Inflammatory macrophage (primary cell): ENCODE measurements around the gene GLTP.

ENCODE experiments used
- DNase-seq, 2 donors: peaks; one replicate each; pipeline ENCODE4 v3.0.0-alpha.2; 2020 to 2022

GLTP gene

GRCh38 chr12:109818905-109819500 is 61.3 kb downstream of the GLTP start:
- DNase-seq: no peak

DNA sequence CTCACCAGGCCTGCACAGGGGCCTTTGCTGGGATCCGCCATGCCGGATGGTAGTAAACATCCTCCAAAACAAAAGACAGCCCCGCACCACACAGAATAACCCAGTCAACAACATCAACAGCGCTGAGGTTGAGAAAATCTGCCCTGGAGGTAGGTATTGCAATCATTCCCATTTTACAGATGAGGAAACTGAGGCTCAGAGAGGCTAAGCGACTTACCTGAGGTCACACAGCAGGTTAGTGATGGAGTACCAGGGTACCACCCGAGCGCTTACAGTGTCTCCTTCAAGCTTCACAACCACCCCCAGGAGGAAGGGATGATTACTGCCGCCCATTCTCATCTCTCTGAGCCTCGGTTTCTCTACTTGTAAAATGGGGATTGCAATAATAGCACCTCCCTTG is 62.1 kb downstream of the GLTP start:
- DNase-seq: no peak

DNA sequence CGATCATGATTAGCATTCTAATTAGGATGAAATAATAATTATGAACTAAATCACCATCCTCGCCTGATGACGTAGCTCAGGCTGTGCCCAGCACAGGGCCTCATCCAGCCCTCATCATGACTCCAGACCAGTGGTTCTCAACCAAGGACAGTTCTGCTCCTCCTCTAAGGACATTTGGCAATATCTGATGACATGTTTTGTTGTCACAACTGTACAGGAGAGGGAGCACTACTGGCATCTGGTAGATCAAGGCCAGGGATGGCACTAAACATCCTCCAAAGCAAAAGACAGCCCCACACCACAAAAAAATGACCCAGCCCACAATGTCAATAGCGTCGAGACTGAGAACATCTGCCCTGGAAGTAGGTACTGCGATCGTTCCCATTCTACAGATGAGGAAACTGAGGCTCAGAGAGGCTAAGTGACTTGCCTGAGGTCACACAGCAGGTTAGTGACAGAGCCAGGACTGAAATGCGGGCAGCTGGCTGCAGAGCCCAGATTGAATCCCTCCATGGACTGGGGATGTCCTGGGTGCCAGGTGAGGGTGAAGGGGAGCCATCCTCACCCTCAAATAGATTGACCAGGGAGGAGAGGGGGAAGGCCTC is 62.6 kb downstream of the GLTP start:
- peak; percentile 40 to 66 for DNase-seq

DNA sequence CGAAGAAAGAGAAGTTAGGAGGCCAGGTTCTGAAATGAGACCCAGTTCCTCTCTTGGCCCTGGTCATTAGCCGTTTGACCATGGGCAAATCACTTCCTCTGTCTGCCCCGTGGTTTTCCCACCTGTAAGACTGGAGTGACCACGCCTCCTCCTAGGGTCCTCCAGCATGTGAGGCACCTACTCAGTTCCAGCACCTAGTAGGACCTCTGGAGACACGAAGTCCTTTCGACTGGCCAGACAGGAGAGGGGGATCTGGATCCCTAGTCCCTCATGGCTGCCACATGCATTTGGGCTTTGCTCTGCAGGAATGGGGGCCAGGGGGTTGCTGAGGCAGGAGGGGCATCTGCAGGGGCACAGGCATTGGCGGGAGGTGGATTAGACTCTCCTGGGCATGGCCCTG is 63.5 kb downstream of the GLTP start:
- DNase-seq: no peak

DNA sequence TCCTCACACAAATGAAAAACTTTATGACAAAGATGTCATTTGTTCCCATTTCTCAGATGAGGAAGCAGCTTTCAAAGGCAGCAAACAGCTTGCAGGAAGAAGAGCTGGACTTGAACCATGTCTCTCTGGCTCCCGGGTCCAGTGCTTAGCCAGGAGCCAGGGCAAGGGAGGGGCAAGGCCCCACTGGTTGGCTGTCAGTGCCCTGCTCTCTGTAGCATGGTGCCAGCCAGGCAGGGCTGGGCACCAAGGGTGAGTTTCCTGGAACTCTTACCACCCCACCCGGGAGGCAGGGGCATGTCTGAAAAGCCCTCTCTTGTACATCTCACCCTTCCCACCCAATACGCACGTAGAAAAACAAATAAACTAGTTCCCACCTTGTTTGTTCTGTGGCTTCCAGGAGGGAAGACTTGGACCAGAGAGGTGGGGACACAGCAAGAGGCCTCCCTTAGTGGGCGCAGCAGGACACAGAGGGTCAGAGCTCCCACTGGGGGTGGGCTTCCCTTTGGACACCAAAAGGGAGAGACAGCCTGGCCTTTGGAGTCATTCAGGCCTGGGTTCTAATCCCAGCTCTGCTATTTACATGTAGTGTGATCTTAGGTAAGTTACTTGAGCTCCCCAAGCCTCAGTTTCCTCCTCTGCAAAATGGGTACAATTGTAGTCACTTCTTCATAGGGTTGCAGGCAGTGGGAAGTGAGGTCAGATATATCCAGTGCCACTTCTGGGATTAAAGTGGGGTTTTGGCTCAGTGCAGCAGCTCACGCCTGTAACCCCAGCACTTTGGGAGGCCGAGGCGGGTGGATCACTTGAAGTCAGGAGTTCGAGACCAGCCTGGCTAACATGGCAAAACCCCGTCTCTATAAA is 64.4 kb downstream of the GLTP start:
- DNase-seq: no peak

- no peak for DNase-seq
Observed at GRCh38 chr12:109815225-109815624, 65.1 kb downstream of the GLTP start.

DNA sequence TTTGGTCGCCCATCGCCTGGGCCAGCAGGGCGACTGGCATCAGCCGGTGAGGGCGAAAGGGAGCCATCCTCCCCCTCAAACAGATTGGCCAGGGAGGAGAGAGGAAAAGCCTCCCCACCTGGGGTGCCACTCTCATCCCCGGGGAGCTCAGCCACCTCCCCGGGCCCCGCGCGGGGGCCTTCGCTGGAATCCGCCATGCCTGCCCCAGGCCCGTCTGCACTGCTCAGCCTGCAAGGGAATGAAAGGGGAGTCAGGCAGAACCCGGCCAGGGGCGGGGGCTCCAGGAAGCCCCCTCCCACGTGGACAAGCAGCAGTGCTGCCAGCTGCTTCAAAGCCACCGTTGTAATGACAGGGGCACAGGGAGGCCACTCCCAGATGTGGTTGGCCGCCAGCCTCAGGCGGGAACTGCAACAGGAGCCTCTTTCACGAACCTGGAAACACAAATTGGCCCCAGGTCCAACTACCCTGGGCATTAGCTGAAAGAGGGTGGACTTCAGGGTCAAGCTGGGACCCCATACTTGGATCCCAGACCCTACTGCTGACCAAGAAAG is 65.7 kb downstream of the GLTP start:
- no peak for DNase-seq

GRCh38 chr12:109813810-109814416 is 66.4 kb downstream of the GLTP start:
- no peak for DNase-seq

GRCh38 chr12:109811624-109811995 is 68.7 kb downstream of the GLTP start:
- no peak for DNase-seq

- no peak for DNase-seq
Observed at GRCh38 chr12:109810954-109811623, 69.3 kb downstream of the GLTP start.

DNA sequence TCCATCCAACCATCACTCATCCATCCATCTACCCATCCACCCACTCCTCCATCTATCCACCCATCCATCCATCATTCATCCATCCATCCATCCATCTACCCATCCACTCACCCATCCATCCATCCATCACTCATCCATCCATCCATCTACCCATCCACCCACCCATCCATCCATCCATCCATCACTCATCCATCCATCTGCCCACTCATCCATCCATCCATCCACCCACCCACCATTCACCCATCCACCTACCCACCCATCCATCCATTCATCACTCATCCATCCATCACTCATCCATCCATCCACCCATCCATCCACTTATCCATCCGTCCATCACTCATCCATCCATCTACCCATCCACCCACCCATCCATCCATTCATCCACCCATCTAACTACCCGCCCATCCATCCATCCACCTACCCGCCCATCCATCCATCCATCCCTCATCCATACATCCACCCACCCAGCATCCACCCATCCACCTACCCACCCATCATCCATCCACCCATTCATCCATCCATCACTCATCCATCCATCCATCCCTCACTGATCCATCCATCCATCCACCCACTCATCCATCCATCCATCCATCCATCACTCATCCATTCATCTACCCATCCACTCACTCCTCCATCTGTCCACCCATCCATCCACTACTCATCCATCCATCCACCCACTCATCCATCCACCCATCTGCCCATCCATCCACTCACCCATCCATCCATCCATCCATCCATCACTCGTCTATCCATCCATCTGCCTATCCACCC is 71.3 kb downstream of the GLTP start:
- no peak for DNase-seq

DNA sequence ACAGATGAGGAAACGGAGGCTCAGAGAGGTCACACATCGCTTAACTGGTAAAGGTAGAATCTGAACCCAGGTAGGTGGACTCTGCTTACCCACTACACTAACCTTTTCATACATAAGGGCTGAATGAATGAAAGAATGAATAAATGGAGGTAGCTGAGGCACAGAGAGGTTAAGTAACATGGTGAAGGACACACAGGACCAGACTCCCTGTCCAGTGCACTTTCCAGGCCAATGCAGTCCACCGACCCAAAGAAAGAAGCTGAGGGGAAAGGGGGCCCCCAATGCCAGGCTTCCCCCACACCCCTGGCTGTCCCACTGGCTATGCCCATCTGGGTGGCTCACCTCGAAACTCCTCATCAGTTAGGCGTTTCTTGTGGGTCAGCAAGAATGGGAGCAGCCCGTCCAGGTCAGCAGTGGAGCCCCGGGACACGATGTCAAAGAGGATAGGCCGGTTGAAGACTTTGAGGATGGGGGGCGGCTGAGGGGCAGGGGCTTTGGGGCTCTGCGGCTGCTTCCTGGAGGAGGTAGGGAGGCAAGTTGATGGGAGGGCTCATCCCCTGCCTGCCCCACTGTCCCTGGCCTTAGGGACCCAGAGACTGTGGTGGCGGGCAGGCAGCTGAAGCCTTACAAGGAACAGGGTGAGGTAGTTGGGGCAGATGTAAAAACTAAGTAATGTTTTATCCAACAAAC is 72.2 kb downstream of the GLTP start:
- no peak for DNase-seq

DNA sequence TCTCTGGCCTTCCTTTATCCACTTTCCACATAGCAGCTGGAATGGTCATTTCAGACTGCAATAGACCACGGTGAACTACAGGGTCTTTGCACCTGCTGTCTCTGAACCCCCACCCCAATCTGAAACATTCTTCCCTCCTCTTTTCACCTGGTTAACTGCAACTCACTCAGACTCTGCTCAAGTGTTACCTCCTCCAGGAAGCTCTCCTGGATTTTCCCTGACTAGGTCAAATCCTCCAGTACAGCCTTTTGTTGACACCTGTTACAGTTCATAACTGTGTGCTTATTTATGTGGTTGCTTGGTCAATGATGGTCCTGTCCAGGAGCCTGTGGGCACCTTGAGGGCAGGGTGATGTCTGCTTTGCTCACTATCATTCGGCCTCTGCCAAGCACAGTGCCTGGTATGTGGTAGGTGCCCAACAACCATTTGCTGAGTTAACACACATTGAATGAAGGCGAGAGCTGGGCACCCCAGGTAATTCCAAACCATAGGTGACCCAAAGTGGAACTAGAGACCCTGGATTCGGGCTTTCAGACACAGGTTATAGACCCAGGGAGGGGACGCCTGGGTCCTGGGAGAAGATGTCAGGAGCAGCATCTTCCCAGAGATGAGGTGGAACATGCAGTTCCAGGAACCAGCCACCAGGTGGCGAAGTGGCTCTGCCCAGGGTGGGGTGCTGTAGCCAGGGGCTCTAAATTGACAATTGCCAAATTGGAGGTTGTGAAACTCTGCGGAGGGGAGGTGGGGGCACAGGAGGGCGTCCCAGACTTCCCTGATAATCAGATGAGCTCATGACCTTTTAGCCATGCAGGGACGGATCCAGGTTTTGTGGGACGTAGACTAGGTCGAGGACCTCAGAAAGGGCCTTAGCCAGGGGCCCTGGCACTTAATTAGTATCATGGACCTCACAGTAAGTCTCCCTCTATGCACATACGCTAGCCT is 75.2 kb downstream of the GLTP start:
- peak; percentile 64 to 68 for DNase-seq

GRCh38 chr12:109803678-109804077 is 76.7 kb downstream of the GLTP start:
- no peak for DNase-seq

DNA sequence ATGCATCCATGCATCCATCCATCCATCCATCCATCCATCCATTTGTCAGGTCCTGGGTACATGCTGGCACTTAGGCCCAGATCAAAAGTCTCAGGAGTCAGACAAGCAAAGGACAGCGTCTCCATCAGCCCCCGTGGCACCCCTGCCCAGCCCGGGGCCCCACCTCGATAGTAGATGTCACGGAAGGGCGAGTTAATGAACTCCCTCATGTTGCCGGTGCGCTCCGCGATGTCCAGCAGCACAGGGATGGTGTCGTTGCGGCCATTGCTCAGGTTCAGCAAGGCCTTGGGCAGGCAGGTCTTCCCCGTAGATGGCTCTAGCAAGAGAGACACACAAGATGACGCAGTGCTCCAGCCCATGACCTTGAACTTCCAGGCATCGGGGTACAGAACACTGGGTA is 77.5 kb downstream of the GLTP start:
- DNase-seq: no peak
